Stimulated activated CD4-positive, alpha-beta T cell treated with anti-CD3 and anti-CD28 coated beads, Interleukin-4, amount 100 ng/mL, for 48 hours (primary cell): ENCODE results near the gene EFCC1.

Experiments used
- DNase-seq, 2 donors: peaks; one replicate each; pipeline ENCODE4 v3.0.0-alpha.2; 2020; ENCODE audit warnings: low read depth in 2 of 2

Gene EFCC1

DNA sequence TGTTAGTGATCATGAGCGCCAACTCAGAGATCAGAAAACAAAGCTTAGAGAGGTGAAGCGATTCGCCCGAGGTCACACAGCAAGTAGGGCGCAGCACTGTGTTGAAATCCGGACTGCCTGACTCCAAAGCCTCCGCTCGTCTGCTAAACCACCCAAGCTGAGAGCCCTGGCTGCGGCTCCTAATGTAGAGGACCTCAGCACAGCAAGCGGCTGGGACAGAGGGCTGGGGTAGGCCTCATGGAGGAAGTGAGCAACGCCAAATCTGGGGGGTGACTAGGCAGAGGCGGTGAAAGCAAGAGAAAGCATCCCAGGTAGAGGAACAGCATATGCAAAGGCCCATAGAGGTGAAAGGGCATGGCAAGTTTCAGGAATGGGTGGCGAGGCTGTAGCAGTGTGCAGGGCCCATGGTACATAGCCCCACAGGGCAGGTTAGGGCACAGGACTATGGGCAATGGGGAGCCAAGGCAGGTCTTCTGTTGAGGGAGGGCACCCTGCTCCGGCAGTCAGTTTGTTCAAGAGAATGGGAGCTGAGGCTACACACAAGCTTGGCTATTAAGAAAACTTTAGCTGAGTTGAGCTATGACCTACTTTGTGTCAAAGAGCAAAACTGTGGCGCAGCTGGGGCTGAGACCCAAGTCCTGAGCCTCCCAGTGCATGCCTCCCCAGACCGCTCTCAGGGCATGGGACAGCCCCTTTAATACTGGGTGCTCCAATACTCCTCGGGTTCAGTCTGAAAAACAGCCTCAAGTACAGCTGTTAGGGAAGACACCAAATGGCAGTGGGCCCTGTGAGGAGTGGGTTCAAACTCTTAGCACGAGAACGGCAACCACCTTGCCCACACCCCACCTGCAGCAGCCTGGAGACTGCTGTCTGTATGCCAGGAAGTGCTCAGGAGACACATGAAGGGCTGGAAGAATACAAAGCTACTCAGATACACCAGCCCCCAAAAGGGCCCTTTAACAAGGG lies 6.2 kb upstream of the EFCC1 start:
- no peak for DNase-seq

DNA sequence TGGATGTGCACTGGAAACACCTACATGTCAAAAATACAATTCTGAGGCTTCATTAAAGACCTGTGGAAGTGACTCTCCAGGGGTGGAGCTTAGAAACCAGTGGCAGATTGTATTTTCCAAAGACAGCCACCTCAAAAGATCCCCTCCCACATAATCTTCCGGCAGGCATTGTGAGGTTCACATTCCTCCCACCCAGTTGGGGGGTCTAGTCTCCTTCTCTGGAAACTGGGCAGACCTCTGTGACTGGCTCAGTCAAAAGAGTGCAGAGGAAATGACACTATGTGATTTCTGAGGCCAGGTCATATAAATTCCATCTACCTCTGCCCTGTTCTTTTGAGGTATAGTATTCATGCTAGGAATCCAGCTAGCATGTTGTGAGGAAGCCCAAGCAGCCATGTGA lies 5.4 kb upstream of the EFCC1 start:
- DNase-seq = no peak

DNA sequence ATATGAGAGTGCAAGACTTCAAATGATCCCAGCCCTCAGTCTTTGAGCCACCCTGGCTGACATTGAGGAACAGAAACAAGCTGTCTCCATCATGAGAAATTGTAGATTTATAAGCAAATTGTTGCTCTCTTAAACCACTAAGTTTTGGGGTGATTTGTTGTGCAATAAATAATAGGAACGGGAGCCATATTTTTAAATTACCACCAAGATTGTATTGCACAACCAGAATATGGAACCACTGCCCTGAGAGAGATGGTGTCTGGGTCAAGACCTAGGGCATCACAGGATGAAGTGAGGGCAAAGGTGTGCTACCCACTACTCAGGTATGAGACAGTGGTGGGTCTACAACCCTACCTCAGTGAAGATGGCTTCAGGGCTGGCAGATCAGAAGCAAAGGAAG lies 4.9 kb upstream of the EFCC1 start:
- no peak for DNase-seq

DNA sequence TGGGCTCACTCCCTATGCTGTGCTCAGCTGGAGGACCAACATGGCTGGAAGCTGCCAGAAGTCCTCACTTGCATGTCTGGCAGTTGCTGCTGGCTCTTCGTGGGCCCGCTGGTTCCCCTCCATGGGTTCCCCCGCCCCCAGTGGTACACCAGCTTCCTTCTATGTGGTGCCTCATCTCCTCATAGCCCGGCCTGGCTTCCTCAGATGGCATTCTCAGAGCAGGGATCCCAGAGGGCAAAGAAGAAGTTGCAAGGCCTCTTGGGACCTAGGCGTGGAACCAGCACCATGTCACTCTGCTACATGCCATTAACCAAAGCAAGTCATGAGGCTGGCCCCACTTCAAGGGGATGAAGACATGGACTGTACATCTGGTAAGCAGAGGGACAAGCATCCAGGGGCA lies 4.4 kb upstream of the EFCC1 start:
- DNase-seq = no peak

DNA sequence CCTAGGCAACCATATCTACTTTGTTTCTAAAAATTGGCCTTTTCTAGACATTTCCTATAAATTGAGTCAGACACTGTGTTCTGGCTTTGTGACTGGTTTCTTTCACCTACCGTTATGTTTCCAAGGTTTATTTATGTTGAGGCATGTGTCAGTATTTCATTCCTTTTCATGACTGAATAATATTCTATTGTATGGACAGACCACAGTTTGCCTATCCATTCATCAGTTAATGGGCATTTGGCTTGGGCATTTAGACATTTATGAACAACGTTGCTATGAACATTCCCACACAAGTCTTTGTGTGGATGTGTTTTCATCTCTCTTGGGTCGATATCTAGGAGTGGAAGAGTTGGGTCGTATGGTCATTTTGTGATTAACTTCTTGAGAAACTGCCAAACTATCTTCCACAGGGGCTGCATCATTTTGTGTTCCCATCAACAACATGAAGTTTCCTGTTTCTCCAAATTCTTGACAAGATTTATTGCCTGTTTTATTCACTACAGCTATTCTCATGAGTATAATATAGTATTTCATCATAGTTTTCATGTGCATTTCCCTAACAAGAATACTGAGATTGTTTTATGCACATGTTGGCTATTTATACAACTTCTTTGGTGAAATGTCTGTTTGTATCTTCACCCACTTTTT lies 3.5 kb upstream of the EFCC1 start:
- no peak for DNase-seq

DNA sequence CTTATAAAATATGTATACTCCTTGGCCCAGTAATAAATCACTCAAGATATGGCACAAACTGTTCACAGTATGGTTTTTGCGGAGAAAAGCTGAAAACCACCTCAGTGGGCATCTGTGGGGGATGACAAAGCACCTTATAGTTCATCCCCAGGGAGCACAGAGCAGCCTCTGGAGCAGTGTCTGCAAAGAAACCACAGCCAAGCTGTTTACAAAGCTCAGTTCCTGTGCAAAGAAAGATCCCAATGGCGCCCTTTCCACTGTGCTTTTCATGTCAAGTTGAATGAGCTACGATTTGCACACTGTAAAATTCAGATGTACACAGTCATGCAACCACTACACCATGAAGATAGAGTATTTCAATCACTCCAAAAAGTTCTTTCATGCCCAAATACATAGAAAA lies 2.5 kb upstream of the EFCC1 start:
- DNase-seq = no peak

DNA sequence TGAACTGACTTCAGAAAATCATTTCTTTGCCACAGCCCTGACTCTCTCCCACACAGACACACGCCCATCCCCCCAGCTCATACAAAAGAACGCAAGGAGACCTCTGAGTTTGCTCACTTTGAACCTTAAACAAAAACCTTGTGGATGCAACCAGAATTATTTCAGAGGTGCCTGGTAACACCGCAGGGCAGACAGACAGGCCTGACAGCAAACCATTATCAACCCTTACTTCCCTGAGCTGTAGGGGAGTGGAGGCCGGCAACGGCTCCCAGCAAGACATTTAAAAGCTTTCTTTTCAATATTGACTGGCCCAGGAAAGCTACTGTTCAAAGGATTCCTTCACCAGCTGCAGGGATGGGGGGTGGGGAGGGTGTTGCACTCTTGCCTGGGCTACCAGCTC lies 2.0 kb upstream of the EFCC1 start:
- DNase-seq = no peak

DNA sequence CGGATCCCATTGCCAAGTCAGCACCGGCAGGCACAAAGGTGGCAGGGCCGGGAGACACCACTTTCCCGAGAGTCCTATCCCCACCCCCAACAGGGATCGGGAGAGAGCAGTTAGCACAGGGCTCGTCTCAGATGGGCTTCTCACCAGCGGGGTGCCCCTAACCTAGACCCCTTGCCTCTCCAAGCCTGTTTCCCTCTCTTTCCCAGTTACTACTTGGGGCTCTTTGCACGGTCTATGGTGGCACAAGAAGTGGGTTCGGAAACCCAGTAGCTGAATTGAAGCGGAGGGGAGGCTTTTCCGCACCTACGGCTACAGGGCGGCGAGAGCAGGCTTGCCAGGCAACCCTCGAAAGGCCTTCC lies 383 bp upstream of the EFCC1 start:
- no peak for DNase-seq

DNA sequence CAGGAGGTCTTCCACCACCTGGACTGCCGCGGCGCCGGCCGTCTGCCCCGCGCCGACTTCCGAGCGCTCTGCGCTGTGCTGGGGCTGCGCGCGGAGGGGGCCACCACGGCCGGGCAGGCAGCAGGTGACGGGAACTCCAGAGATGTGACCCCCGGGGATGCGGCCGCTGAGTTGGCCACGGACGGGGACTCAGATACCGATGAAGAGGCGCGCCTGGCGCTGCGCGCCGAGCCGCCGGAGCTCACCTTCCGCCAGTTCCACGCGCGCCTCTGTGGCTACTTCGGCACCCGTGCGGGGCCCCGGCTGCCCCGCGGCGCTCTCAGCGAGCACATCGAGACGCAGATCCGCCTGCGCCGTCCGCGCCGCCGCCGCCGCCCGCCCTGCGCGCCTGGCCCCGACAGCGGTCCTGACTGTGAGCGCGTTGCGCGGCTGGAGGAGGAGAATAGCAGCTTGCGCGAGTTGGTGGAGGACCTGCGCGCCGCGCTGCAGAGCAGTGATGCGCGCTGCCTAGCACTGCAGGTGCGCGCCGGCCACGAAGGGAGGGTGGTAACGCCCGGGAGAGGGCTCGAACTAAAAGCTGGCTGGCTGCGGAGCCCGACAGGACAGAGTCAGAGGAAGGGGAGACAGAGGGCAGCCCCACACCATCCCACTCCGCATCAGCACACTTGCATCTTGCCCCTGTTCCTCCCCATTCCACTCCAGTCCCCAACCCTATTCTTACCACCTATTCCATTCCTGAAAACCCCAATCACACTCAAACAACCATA lies 885 bp downstream of the EFCC1 start:
- DNase-seq = peak in 1 of 2 donors; percentile 45

DNA sequence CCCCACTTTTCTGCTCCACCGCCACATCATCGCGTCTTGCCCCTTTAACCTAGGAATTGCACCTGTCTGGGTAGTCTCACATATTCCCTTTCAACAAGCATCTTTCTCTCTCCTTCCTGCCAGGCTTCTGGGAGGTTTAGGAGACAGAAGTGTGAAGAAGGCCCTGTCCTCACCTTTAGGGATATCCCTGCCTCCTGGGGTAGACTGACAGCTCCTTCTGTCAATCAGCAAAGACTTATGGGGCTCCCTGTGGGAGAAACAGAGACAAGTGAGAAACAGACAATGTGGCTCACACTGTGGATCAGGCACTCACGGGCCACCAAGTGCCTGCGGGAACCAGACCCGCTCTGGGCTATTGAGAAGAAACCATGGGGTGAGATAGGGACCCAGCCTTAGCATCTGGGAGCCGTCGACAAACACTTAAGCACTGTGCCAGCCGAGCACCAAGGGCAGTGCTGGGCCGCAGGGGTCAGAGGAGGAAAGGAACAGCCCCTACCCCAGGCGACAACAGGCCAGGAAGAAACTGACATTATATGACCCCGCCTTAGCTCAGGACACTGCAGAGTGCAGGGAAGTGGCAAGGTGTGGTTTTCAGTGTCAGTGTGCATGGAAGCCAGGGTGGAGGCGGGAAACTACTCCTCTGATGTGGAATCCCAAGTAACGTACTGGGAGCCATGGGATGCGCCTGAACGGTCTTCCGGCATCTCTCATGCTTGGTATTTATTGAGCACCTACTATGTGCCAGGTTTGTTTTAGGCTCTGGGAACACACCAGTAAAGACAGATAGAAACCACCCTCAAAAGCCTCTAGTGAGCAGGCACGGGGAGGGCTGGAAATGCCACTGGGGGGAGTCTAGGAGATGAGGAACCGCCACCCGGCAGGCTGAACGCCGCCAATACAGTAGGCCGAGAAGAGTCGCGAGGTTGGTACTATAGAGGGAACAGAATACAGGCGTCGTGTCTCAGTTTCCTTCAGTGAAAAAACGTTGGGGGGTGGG lies 1.8 kb downstream of the EFCC1 start:
- DNase-seq = no peak

DNA sequence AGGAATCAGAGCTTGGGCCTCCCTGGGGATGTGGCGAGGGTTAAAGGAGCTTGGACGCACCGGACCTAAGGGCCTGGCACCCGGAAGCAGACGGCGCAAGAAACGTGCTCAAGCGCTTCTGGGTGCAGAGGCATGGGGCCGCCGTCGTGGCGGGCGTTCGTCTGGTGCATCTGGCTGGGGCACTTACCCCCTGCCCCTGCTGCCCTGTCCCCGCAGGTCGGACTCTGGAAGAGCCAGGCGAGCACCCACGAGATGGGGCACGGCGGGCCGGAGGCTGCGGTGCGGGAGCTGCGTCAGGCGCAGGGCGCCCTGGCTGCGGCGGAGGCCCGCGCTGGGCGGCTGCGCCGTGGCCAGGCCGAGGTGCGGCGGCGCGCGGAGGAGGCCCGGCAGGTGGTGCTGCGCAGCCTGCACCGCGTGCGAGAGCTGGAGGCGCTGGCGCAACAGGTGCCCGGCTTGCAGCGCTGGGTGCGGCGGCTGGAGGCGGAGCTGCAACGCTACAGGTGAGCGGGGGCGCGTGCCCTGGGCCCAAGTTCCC lies 2.5 kb downstream of the EFCC1 start:
- DNase-seq = peak in 1 of 2 donors; percentile 23

DNA sequence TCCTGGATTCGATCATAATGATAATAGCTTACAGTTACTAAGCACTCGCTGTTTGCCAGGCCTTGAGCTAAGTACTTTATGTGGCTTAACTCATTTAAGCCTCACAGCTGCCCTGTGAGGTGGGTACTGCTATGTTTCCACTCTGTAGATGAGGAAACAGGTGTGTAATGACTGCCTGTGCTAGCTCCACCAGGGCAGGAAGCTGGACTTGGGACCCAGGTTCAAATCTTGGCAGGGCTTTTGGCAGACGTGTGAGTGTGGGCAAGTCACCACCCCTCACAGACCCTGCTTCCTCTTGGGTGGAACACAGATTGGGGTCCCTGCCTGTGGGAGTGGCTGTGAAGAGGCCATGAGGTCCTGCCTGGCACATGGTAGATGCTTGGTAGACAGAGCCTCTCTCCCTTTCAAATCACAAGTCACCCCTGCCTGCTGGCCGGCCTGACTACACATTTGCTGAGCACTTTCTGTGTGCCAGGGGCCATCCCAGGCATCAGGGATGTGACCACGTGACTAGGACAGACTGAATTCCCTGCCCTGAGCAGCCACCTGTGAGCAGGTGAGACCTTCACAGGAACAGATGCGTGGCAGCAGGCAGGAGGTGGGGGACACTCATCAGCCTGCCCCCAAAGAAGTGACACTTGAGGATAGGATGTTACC lies 3.7 kb downstream of the EFCC1 start:
- no peak for DNase-seq

DNA sequence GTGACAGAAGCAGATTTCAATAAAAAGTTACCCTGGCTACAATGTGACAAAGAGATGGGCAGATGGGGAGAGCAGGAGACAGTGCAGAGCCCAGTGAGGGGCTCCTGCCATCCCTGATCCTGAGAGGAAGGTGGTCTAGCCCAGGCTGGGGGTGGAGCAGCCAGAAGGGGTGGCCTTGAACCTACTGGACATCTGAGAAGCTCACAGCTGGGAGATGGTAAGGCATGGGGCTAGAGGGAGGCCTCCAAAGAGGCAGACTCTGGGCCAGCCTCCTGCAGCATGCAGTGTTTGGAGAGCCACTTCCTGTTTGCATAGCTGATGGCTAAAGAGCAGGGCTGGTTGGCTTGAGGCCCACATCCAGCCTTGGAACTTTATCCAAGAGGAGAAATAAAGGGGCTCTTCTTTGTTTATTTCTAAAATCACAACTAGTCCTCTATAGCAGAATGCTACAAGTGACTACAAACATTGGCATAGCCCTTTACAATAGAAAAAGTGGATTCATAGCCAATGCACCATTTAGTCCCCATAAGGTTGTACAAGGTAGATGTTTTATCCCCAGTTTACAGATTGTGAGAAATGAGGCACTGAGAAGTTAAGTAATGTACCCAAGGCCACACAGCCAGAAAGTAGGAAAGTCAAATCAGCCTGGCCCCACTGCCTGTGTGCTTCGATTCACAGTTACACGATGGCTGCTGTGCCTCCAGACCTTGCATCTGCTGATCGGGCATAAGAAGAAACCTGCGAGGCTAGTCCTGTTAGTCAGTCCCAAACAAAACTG lies 4.6 kb downstream of the EFCC1 start:
- DNase-seq = no peak

DNA sequence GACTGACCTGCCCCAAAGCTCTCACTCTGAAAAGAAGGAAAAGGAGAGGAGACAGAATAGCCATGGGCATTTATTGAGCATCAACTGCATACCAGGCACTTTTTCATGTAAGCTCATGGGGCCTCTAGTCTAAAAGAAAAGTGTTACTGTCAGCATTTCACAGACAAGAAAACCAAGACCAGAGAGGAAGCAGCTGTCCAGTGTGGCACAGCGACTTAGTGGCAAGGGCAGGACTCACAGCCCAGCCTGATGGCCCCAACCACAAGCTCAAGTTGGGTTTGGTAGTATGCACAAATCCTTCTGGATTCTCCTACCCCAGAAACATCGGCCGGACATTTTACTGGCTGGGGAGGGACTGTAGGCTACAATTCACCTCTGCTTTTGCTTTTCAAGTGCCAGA lies 5.8 kb downstream of the EFCC1 start:
- DNase-seq = no peak

DNA sequence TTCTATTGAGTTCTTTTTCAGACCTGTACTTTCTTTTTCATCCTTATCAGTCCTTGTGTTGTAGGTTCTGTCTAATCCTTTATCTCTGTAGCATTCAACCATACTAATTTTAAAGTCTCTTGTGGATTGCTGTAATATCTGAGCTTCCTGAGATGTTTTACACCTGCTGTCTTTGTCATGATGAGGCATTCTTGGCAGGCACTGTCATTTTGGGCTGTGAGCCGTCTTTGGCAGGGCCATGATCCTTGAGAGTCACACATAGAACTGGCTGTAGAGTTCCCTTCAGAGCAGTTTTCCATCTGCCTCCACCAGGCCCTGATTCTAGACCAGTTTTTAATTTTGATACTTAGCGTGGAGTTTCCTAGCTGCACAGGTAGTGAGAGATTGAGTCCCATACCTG lies 6.7 kb downstream of the EFCC1 start:
- DNase-seq = no peak

DNA sequence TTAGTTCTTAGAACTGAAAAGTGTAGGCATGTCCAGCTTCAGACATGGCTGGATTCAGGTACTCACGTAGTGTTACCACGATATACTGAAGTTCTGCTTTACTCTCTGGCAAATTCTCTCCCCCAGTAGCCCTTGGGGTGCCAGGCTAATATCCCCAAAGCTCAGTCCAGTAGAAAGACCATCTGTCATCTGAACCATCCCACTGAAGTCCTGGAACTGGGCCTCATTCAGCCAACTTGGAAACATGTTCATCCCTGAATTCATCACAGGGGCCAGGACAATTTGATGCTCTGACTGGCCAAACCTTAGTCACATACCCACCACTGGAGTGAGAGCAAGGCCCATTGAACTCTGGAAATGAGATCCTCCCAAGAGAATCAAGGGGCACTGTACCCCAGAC lies 8.2 kb downstream of the EFCC1 start:
- no peak for DNase-seq

DNA sequence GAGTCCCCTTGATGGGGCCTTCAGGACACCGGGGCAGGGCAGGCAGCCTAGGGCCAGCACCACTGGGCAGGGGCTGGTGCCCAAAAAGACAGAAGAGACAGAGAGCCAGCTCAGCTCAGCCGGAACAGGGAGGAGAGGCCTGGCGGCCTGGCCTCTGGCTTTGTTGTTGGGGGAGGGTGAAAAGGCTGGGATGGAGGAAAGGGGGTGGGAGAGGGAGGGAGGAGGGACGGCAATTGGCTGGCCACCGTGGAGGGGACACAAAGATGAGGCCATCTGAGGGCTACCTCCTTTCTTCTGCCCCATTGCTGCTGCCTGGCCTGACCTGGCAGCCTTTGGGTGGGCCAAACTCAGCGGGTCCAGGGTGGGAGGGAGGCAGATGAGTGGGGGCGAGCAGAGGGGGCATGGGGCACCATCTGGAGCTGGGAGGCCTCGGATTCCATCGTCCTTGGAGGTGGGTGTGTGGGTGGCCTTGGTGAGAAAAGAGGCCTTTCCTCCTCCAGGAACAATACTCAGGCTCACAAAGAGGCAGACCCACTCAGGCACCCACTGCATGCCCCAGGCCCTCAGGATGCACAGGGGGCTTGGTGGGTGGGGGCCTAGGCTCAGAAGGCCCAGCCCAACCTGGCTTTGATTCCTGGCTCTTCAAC lies 9.3 kb downstream of the EFCC1 start:
- no peak for DNase-seq

DNA sequence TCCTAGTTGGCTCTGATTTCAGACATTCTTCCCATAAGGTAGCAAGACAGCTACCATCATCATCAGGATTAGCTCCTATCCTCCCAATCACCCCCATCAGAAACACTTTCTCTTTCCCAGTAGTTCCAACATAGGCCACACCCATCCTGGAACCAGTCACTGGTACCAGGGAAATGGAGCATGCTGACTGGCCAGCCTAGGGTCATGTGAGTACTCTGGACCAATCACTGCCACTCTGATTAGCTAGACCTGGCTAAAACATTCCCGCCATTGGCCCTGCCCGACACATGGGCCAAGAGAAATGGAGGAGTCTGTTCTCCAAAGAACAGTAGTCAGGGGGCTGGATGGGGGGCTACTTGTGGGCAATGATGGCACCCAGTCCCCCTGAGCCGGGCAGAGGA lies 12.4 kb downstream of the EFCC1 start:
- DNase-seq = no peak

DNA sequence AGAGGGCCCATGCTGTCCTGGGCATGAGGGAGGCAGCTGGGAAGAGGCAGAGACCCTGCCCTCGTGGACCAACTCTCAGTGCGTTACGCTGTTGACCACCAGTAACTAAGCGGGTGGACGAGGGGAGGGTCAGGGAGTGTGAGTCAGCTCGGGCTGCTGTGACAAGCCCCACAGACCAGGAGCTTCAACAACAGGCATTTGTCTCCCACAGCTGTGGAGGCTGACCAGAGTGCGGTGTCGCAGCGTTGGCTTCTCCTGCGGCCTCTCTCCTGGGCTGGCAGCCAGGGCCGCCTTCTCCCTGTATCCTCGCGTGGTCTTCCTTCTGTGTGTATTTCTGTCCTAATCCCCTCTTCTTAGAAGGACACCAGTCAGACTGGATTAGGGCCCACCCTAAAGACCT lies 13.0 kb downstream of the EFCC1 start:
- no peak for DNase-seq
